Measurements from ENCODE around the gene UBC. TPM values are rescaled to one million over a fixed set of nuclear protein-coding genes. Genes with fewer than 3 reads are reported as not detected.

UBC gene
- total RNA-seq, 1 experiment from 2014 or later = 523 TPM

DNA sequence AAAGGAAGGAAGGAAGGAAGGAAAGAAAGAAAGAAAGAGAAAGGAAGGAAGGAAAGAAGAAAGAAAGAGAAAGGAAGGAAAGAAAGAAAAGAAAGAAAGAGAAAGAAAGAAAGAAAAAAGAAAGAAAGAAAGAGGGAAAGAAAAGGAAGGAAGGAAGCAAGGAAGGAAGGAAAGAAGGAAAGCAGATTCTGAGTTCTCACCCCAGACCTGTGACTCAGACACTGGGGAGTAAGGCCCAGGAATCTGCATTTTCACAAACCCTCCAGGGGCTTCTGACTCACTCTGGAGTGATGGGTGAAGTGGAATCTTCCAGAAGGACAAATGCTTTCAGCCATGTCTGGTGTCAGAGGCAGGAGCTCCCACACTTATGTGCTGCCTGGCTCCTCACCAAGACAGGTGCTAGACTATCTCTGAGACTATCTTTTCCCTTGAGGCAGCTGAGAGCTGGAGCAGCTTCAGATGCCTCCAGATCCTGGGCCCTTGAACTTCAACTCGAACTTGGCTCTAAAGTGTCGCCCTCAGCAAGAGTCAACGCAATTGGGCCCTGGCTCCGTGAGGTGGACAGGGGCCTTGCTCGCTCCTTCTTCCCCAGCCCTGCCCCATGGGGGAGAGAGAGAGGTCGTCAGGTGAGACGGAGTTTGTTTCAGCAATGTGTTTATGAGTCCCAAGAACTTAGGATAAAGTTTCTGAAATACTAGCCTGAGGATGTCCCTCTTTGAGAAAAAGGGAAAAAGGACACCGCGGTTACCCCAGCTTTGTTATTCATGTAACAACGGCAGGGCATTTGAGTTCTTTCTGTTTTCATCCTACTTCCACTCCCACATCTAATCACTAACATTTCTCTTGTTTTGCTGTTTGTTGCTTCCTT is 31.0 kb downstream of the UBC start:
- no CpG with 5 or more reads among the region's 10 CpGs for WGBS (ENCODE audit: extremely low coverage, insufficient read length, low lambda C conversion rate)
- peaks cover 22 to 24% of the 10 kb centered on the region in 2 experiments for H3K4me1 Mint-ChIP-seq

More for the DNA sequence above, 31.0 kb downstream of the UBC start:
- no peak overlapping the region for H3K23ac ChIP-seq (ENCODE audit: insufficient read length, low read depth, low read length)
- TF ChIP-seq CTCF (conservative IDR thresholded peaks at IDR 0.05) = no peak
- H3K23me2 ChIP-seq (ENCODE audit: insufficient read length, low read depth, low read length, poor library complexity, severe bottlenecking) = no peaks in the 10 kb centered on the region
- no peak overlapping the region for H3T11ph ChIP-seq (ENCODE audit: low read length)
- H2BK5ac ChIP-seq (ENCODE audit: insufficient read length, low read length) = no peak overlapping the region
- H3K14ac ChIP-seq (ENCODE audit: insufficient read depth, low read length) = no peak overlapping the region; the same call in 1 of the 2 replicates
- H4K5ac ChIP-seq (ENCODE audit: insufficient read length, low read depth, low read length) = no peak overlapping the region
- no peak overlapping the region for H2BK120ac ChIP-seq (ENCODE audit: low read depth, low read length, poor library complexity, severe bottlenecking)
- H3K27ac ChIP-seq (ENCODE audit: insufficient read length, low read depth, low read length) = no peak overlapping the region
- H3K4ac ChIP-seq (ENCODE audit: low read depth, low read length) = no peak overlapping the region
- H4K91ac ChIP-seq (ENCODE audit: insufficient read length, low read depth, low read length) = no peak overlapping the region
- Mint-ChIP-seq H3K4me3 (no peak overlapping the region), H3K27ac (peak overlapping the region in 1 of 3 experiments; percentile 68; a peak in 4 of 7 replicates), H3K36me3 (ENCODE audit: insufficient read depth in 1 of 3, low read depth in 3 of 3) (no peaks in the 10 kb centered on the region), H3K27me3 (ENCODE audit: low read depth) (peaks cover 1% of the 10 kb centered on the region), H3K9me3 (no peaks in the 10 kb centered on the region)
- DNase-seq = no peak
- no peaks in the 10 kb centered on the region for H3K79me2 ChIP-seq (ENCODE audit: insufficient read depth, low read length)
- peaks cover 5% of the 10 kb centered on the region; the same call in 1 of the 2 replicates for H3K4me1 ChIP-seq (ENCODE audit: insufficient read depth, low read length)
- no peak overlapping the region for H2BK15ac ChIP-seq (ENCODE audit: low read depth, low read length)
- no peak overlapping the region for H3K4me2 ChIP-seq (ENCODE audit: insufficient read depth, insufficient read length, low read length)
- no peak overlapping the region for H3K18ac ChIP-seq (ENCODE audit: insufficient read length, low read depth, low read length)
- no peaks in the 10 kb centered on the region for H3K27me3 ChIP-seq (ENCODE audit: insufficient read depth, low read length)
- H3K79me1 ChIP-seq (ENCODE audit: insufficient read depth, low read depth, low read length, poor library complexity, severe bottlenecking) = no peaks in the 10 kb centered on the region
- no peak overlapping the region for H4K8ac ChIP-seq (replicated peaks; ENCODE audit: insufficient read length, low read depth, low read length)
- no peak overlapping the region for H2AFZ ChIP-seq (ENCODE audit: low read length)
- H3K9me3 ChIP-seq (ENCODE audit: control insufficient read depth, low read depth, low read length) = no peaks in the 10 kb centered on the region
- no peak overlapping the region for H2BK12ac ChIP-seq (ENCODE audit: insufficient read length, low read depth, low read length)
- no peak overlapping the region for H3K56ac ChIP-seq (ENCODE audit: insufficient read length, low read depth, low read length)
- H2BK20ac ChIP-seq (ENCODE audit: low read depth, low read length, poor library complexity, severe bottlenecking) = no peak overlapping the region
- no peak overlapping the region for H3K9ac ChIP-seq (ENCODE audit: extremely low read depth, insufficient read length, low read length)
- H2AK5ac ChIP-seq (ENCODE audit: insufficient read length, low read length) = no peak overlapping the region
- H4K20me1 ChIP-seq (ENCODE audit: control insufficient read depth, insufficient read depth, insufficient read length) = no peaks in the 10 kb centered on the region

Measured in H9 (cell line).